Endothelial cell of hepatic sinusoid (primary cell): ENCODE data around the gene ETS1.

Experiments used
- in situ Hi-C: cut with HindIII; loops from 2 replicates; pipeline ENCODE4 v1.10.0; 2017; ENCODE audit warnings: low sequenced_read_pairs

The ETS1 gene

GRCh38 chr11:128573638-128574037 lies 13.7 kb downstream of the ETS1 start:
- in situ Hi-C loops = no loop called here

GRCh38 chr11:128572965-128573364 lies 14.4 kb downstream of the ETS1 start:
- in situ Hi-C loops = no loop called here

- in situ Hi-C loops = no loop called here
Measured at GRCh38 chr11:128570632-128571031, 16.7 kb downstream of the ETS1 start.

GRCh38 chr11:128569291-128569690 lies 18.1 kb downstream of the ETS1 start:
- in situ Hi-C loops = no loop called here

GRCh38 chr11:128568166-128568778 lies 19.1 kb downstream of the ETS1 start:
- in situ Hi-C loops = no loop called here

- in situ Hi-C loops = no loop called here
Measured at GRCh38 chr11:128567130-128567529, 20.2 kb downstream of the ETS1 start.

GRCh38 chr11:128565881-128566280 lies 21.5 kb downstream of the ETS1 start:
- in situ Hi-C loops = no loop called here

- in situ Hi-C loops = no loop called here
Measured at GRCh38 chr11:128564642-128565245, 22.6 kb downstream of the ETS1 start.

- in situ Hi-C loops = no loop called here
Measured at GRCh38 chr11:128563942-128564641, 23.3 kb downstream of the ETS1 start.

GRCh38 chr11:128563308-128563707 lies 24.1 kb downstream of the ETS1 start:
- in situ Hi-C loops = no loop called here

GRCh38 chr11:128559496-128560103 lies 27.8 kb downstream of the ETS1 start:
- in situ Hi-C loops = no loop called here

- in situ Hi-C loops = no loop called here
Measured at GRCh38 chr11:128555606-128556005, 31.8 kb downstream of the ETS1 start.

- in situ Hi-C loops = no loop called here
Measured at GRCh38 chr11:128553662-128554362, 33.5 kb downstream of the ETS1 start.

- in situ Hi-C loops = no loop called here
Measured at GRCh38 chr11:128552783-128553661, 34.3 kb downstream of the ETS1 start.

GRCh38 chr11:128551611-128552335 lies 35.6 kb downstream of the ETS1 start:
- in situ Hi-C loops = no loop called here

GRCh38 chr11:128551058-128551457 lies 36.3 kb downstream of the ETS1 start:
- in situ Hi-C loops = no loop called here

- in situ Hi-C loops = no loop called here
Measured at GRCh38 chr11:128550261-128550821, 37.0 kb downstream of the ETS1 start.

GRCh38 chr11:128549256-128549944 lies 38.0 kb downstream of the ETS1 start:
- in situ Hi-C loops = no loop called here
